HUES64 (cell line): Measurements from ENCODE around the gene RASGRF2.

Experiments used
- H3K27ac ChIP-seq: 2 replicates; pipeline ENCODE4 v1.7.0; 2013; ENCODE audit warnings: low read depth, low read length, inconsistent platforms
- H3K27me3 ChIP-seq: 2 replicates; pipeline ENCODE4 v1.6.1; 2013; ENCODE audit warnings: mild to moderate bottlenecking, low read length; ENCODE audit not compliant: insufficient read depth
- H3K36me3 ChIP-seq: 2 replicates; pipeline ENCODE4 v1.6.1; 2013; ENCODE audit warnings: mild to moderate bottlenecking, low read length; ENCODE audit not compliant: insufficient read depth
- H3K4me1 ChIP-seq: 2 replicates; pipeline ENCODE4 v1.6.1; 2013; ENCODE audit warnings: mild to moderate bottlenecking, low read length, moderate library complexity; ENCODE audit not compliant: insufficient read depth
- H3K4me3 ChIP-seq: 2 replicates; pipeline ENCODE4 v1.5.1; 2013; ENCODE audit warnings: mild to moderate bottlenecking, low read length, moderate library complexity
- H3K9ac ChIP-seq: 2 replicates; pipeline ENCODE4 v1.6.1; 2013; ENCODE audit warnings: mild to moderate bottlenecking, low read depth, low read length
- H3K9me3 ChIP-seq: 2 replicates; pipeline ENCODE4 v1.6.1; 2013; ENCODE audit warnings: low read depth, low read length; ENCODE audit not compliant: insufficient read depth
- WGBS: fragments of 150-250, 120-280 bp; methylation state at CpG from one replicate; pipeline ENCODE4 v1.1.7; 2013; ENCODE audit warnings: missing lambda C conversion rate; 5-methylcytosine and 5-hydroxymethylcytosine counted together

RASGRF2 gene

DNA sequence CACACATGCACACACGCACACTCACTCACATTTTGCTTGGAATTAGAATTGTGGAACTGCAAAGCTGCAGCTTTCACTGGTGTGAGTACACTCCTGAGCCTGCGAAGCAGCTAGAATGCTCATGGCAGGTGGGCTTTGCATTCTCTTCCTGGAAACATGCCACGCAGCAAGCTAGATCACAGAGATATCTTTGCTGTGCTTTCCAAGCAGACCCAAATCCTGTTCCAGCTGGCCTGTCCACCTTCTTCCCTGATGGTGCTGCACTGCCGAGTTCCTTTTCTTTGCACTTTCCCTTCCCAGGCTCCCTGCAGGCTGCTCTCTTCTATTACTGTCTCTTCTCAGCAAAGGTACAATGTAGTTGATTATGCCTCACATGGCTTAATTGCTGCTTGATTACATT lies 180.3 kb downstream of the RASGRF2 start:
- Histone ChIP-seq H3K9ac (no peak overlapping the region), H3K4me1 (no peaks in the 10 kb centered on the region), H3K9me3 (no peaks in the 10 kb centered on the region), H3K27ac (no peak overlapping the region), H3K27me3 (no peaks in the 10 kb centered on the region), H3K36me3 (no peaks in the 10 kb centered on the region), H3K4me3 (no peak overlapping the region)
- WGBS: 79% methylated on average over 4 of the region's 4 CpGs

DNA sequence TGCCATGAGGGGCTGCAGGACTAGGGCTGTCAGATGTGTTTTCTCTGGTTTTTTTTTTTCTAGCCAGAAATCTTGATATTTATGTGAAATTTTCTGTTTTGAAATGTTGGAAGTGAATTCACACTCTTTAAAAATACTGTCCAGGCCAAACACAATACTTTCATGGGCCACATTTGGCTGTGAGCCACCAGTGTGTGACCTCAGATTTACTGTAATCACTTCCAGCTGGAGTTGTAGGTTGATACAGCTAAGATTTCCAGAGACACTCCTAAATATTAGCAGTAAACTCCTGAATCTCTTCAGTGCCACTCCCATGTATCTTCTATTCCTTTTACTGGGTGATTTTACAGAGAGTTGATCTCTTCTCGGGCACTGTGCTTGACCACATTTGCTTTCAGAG lies 180.8 kb downstream of the RASGRF2 start:
- no peak overlapping the region for H3K9ac ChIP-seq
- H3K4me3 ChIP-seq: no peak overlapping the region
- no peak overlapping the region for H3K27ac ChIP-seq
- no peaks in the 10 kb centered on the region for H3K36me3 ChIP-seq
- H3K4me1 ChIP-seq: no peaks in the 10 kb centered on the region
- no peaks in the 10 kb centered on the region for H3K27me3 ChIP-seq
- WGBS: 88% methylated on average over 1 of the region's 1 CpG
- no peaks in the 10 kb centered on the region for H3K9me3 ChIP-seq

GRCh38 chr5:81142108-81142507 lies 181.9 kb downstream of the RASGRF2 start:
- WGBS: 90% methylated on average over 3 of the region's 3 CpGs
- Histone ChIP-seq H3K4me1 (no peaks in the 10 kb centered on the region), H3K36me3 (no peaks in the 10 kb centered on the region), H3K9ac (no peak overlapping the region), H3K4me3 (no peak overlapping the region), H3K27ac (no peak overlapping the region), H3K9me3 (no peaks in the 10 kb centered on the region), H3K27me3 (no peaks in the 10 kb centered on the region)

- WGBS: 84% methylated on average over 8 of the region's 8 CpGs
- no peaks in the 10 kb centered on the region for H3K9me3 ChIP-seq
- no peak overlapping the region for H3K4me3 ChIP-seq
- H3K27me3 ChIP-seq: no peaks in the 10 kb centered on the region
- H3K4me1 ChIP-seq: no peaks in the 10 kb centered on the region
- no peaks in the 10 kb centered on the region for H3K36me3 ChIP-seq
- H3K9ac ChIP-seq: no peak overlapping the region
- H3K27ac ChIP-seq: no peak overlapping the region
These were observed 185.3 kb downstream of the RASGRF2 start for GRCh38 chr5:81145329-81145935.

DNA sequence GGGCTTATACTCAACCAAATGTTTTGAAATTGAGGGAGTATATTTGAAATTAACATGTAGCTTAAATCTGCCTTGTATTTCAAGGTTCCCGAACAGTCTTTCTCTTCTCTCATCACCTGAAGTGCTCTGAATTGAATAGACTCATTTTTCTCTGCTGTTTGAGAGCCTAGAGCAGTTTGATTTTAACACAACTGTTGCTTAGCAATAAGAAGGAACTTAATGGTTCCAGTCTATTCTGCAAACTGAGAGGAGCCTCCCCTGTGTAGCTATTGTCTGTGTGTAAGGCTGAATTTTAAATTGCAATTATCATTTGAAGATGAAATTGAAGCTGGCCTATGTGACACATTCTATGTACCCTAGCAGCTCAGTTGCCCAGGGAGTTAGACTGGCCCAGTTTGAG lies 185.9 kb downstream of the RASGRF2 start:
- no peaks in the 10 kb centered on the region for H3K36me3 ChIP-seq
- no peak overlapping the region for H3K27ac ChIP-seq
- no peaks in the 10 kb centered on the region for H3K4me1 ChIP-seq
- no peak overlapping the region for H3K9ac ChIP-seq
- no peaks in the 10 kb centered on the region for H3K27me3 ChIP-seq
- 100% methylated on average over 1 of the region's 1 CpG for WGBS
- H3K4me3 ChIP-seq: no peak overlapping the region
- no peaks in the 10 kb centered on the region for H3K9me3 ChIP-seq

DNA sequence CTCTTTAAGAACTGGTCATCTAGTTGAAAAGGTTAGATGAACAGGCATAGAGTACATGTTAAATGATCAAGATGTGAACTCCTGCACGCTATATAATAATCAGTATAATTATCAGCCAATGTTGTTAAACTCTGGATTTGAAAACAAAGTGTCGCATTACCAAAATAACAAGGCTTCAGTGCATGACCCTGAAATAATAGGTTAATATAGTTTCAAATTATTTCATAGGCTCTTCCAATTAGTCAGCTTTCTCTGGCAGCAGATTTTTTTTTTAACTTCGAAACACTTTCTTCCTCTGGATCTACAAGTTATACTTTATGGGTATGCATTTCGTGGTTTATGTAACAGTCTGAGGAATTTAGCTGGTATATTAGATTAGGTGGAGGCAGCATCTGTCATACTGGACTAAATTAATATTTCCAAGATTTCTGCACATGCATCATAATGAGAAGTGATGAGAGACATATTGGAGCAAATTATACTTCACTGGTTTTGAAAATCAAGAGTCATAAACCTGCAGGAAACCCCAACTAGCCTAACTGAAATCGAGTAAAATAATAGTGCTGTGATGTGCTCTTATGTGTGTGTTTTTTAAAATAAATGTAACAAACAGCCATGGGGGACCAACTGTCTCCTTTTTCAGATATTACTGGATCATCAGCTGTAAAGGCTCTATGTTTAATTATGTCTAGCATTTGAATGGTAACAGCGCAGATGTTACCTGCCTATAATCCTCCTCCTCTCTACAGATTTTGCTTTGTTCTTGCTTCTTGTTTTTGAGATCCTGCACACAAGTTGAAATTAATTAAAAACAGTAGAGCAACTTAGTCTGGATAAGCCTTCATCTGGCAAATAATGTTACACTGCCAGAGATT lies 187.1 kb downstream of the RASGRF2 start:
- WGBS: 94% methylated on average over 3 of the region's 6 CpGs
- no peak overlapping the region for H3K27ac ChIP-seq
- H3K27me3 ChIP-seq: no peaks in the 10 kb centered on the region
- H3K9me3 ChIP-seq: no peaks in the 10 kb centered on the region
- no peaks in the 10 kb centered on the region for H3K36me3 ChIP-seq
- H3K4me1 ChIP-seq: no peaks in the 10 kb centered on the region
- H3K9ac ChIP-seq: no peak overlapping the region
- no peak overlapping the region for H3K4me3 ChIP-seq

DNA sequence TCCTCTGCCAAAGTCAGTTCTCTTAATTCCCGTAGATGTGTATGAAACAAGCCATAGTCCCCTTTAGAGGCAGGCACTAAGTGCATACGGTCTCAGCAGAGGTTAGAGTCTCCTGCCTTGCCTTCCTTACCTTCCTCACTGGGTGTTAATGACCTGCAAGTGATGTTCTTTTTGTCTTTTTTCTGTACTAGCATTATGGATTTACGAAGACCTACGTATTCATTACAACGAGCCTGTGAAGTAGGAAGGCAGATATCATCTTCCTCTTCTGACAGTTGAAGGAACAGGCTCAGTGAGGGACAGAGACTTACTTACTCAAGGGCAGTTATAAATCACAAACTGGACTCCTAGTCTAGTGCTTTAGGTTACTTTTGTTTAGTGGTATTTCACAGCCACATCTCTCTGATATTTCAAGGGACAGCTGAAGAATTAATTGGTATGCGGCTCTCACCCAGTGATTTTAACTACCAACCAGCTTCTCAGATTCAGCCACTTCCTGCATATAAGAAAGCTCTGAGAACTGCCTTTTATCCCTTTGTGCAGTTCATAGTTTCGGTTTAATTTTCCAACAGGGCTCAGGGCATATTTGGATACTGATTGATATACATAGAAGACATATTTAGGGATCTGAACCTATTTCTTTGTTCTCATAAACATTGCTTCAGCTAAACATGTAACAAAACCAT lies 187.9 kb downstream of the RASGRF2 start:
- WGBS: 86% methylated on average over 7 of the region's 7 CpGs
- H3K4me1 ChIP-seq: no peaks in the 10 kb centered on the region
- no peak overlapping the region for H3K9ac ChIP-seq
- no peaks in the 10 kb centered on the region for H3K36me3 ChIP-seq
- H3K27me3 ChIP-seq: no peaks in the 10 kb centered on the region
- no peaks in the 10 kb centered on the region for H3K9me3 ChIP-seq
- H3K27ac ChIP-seq: no peak overlapping the region
- H3K4me3 ChIP-seq: no peak overlapping the region

DNA sequence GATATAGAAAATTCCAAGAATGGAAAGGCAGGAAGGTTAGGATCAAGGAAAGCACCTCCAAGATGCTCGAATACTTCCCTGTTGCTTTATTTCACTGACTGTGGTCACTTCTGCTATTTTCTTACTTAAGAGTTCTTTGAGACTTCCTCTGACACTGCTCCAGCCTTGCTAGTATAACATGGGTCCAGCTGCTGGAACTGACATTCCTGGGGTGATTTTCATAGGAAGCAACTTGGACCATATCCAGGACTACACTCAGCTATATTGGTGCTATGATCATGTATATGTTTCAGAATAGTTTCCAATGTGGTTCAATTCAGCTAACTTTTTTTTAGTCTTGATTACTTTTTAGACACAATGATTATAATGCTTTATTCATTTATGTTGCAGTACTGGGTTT lies 191.4 kb downstream of the RASGRF2 start:
- no peaks in the 10 kb centered on the region for H3K4me1 ChIP-seq
- no peaks in the 10 kb centered on the region for H3K27me3 ChIP-seq
- 93% methylated on average over 1 of the region's 1 CpG for WGBS
- no peaks in the 10 kb centered on the region for H3K9me3 ChIP-seq
- no peak overlapping the region for H3K9ac ChIP-seq
- H3K27ac ChIP-seq: no peak overlapping the region
- no peak overlapping the region for H3K4me3 ChIP-seq
- no peaks in the 10 kb centered on the region for H3K36me3 ChIP-seq

GRCh38 chr5:81154725-81155124 lies 194.6 kb downstream of the RASGRF2 start:
- Histone ChIP-seq H3K9ac (no peak overlapping the region), H3K36me3 (no peaks in the 10 kb centered on the region), H3K4me1 (no peaks in the 10 kb centered on the region), H3K27ac (no peak overlapping the region), H3K4me3 (no peak overlapping the region), H3K9me3 (no peaks in the 10 kb centered on the region), H3K27me3 (no peaks in the 10 kb centered on the region)

- Histone ChIP-seq H3K27ac (no peak overlapping the region), H3K4me1 (no peaks in the 10 kb centered on the region), H3K4me3 (no peak overlapping the region), H3K9me3 (no peaks in the 10 kb centered on the region), H3K9ac (no peak overlapping the region), H3K36me3 (no peaks in the 10 kb centered on the region), H3K27me3 (no peaks in the 10 kb centered on the region)
- WGBS: over 99% methylated on average over 3 of the region's 6 CpGs
These were observed 196.6 kb downstream of the RASGRF2 start for GRCh38 chr5:81156732-81157131.

DNA sequence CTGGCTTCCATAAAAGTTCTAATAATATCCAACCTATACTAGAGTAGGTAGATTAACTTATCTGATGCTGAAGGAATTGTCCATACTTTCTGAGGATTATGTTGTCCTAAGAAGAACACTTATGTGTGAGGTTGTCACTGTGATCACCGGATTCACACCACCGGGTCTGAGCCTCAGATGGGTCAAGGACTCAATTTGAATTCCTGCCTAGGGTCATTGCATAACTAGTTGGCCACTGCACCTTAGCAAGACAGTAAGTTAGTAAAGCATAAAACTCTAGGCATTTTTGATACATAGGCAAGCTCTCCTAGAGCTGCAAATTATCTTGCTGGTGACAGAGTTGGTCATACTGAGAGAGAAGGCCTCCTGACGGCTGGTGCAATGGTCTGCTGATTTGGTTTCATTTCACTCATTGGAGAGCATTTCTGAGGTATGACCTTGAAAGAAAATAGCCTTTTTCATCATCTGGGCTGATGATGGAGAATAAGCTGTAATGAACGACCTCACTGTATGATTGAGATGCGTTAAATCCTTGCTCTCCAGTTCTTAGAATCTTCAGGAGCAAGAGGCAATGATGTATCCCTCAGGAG lies 200.9 kb downstream of the RASGRF2 start:
- Histone ChIP-seq H3K4me1 (no peaks in the 10 kb centered on the region), H3K4me3 (no peak overlapping the region), H3K27ac (no peak overlapping the region), H3K9me3 (no peaks in the 10 kb centered on the region), H3K36me3 (no peaks in the 10 kb centered on the region), H3K27me3 (no peaks in the 10 kb centered on the region), H3K9ac (no peak overlapping the region)
- WGBS: 94% methylated on average over 5 of the region's 5 CpGs
